BLaER1 (cell line): ENCODE measurements around the gene HOGA1.
"Not testable (repeated sequence)": the region's sequence is repeated elsewhere in the genome, so short reads cannot be mapped to it uniquely, and the experiment has no call there.

Experiments used
- H3K27ac ChIP-seq: shearing (Covaris generic); formaldehyde crosslinking; 2 replicates; pipeline ENCODE4 v1.8.1; 2022
- H3K27me3 ChIP-seq: shearing (Covaris generic); formaldehyde crosslinking; 2 replicates; pipeline ENCODE4 v1.8.1; 2022
- H3K36me3 ChIP-seq: shearing (Covaris generic); formaldehyde crosslinking; 2 replicates; pipeline ENCODE4 v1.8.1; 2022
- H3K4me1 ChIP-seq: shearing (Covaris generic); formaldehyde crosslinking; 2 replicates; pipeline ENCODE4 v1.8.1; 2022
- H3K4me2 ChIP-seq: shearing (Covaris generic); formaldehyde crosslinking; 2 replicates; pipeline ENCODE4 v1.8.1; 2022
- H3K4me3 ChIP-seq: shearing (Covaris generic); formaldehyde crosslinking; 2 replicates; pipeline ENCODE4 v1.8.1; 2022
- H3K9ac ChIP-seq: shearing (Covaris generic); formaldehyde crosslinking; 2 replicates; pipeline ENCODE4 v1.8.1; 2022
- H3K9me3 ChIP-seq: shearing (Covaris generic); formaldehyde crosslinking; 2 replicates; pipeline ENCODE4 v1.8.1; 2022
- H4K20me1 ChIP-seq: shearing (Covaris generic); formaldehyde crosslinking; 2 replicates; pipeline ENCODE4 v1.8.1; 2022
- Cebpa-rat ChIP-seq: shearing (Covaris generic); IDR thresholded peaks from 2 replicates; pipeline ENCODE4 v1.8.1; 2022

The HOGA1 gene

GRCh38 chr10:97648562-97649404 is 64.6 kb downstream of the HOGA1 start:
- Histone ChIP-seq H4K20me1 (no peaks in the 10 kb centered on the region), H3K4me3 (no peak overlapping the region), H3K4me2 (no peak overlapping the region), H3K27me3 (no peaks in the 10 kb centered on the region), H3K9me3 (no peaks in the 10 kb centered on the region), H3K27ac (no peak overlapping the region), H3K36me3 (peaks cover 35% of the 10 kb centered on the region), H3K9ac (no peak overlapping the region), H3K4me1 (no peaks in the 10 kb centered on the region)
- TF ChIP-seq Cebpa-rat = no peak

DNA sequence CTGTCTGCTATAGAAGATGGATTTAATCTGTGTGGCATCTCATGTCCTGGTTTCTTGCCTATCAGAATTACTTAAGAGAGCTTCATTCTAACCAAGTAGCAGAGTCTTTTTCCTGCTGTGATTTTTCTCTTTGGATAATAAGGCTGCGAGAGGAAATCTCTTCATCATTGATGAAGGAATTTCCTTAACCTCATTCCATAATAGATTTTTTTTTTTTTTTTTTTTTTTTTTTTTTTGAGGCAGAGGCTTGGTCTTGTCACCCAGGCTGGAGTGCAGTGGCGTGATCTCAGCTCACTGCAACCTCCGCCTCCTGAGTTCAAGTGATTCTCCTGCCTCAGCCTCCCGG is 65.2 kb downstream of the HOGA1 start:
- H3K27ac ChIP-seq, H4K20me1 ChIP-seq, H3K9me3 ChIP-seq, H3K27me3 ChIP-seq, H3K4me3 ChIP-seq, H3K4me2 ChIP-seq, H3K9ac ChIP-seq, H3K4me1 ChIP-seq: not testable (repeated sequence)
- H3K36me3 ChIP-seq = peaks cover 31% of the 10 kb centered on the region

- no peaks in the 10 kb centered on the region for H3K9me3 ChIP-seq
- H3K9ac ChIP-seq = no peak overlapping the region
- no peaks in the 10 kb centered on the region for H3K4me1 ChIP-seq
- no peaks in the 10 kb centered on the region for H4K20me1 ChIP-seq
- TF ChIP-seq Cebpa-rat = no peak
- peaks cover 29% of the 10 kb centered on the region for H3K36me3 ChIP-seq
- no peak overlapping the region for H3K4me3 ChIP-seq
- no peak overlapping the region for H3K4me2 ChIP-seq
- no peaks in the 10 kb centered on the region for H3K27me3 ChIP-seq
- no peak overlapping the region for H3K27ac ChIP-seq
Observed at GRCh38 chr10:97650726-97651125, 66.5 kb downstream of the HOGA1 start.

DNA sequence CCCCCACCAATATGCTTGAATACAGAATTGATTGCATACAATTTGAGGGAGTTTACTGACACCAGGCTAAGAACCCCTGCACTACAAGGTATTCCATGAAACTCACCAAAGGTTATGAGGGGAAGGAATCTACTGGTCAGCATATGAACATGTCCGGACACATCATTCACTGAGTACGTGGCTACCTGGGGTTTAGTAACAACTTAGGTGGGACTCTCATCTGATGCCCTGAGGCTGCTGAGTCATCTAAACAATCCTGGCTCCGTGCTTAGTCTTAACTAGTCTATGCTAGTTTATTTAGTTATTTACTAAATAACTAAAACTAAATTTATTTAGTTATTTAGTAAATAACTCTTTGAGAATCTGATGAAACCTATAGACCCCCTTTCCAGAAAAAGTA is 67.6 kb downstream of the HOGA1 start:
- H3K4me3 ChIP-seq = no peak overlapping the region
- no peaks in the 10 kb centered on the region for H3K4me1 ChIP-seq
- no peak for TF ChIP-seq Cebpa-rat
- H3K9me3 ChIP-seq = no peaks in the 10 kb centered on the region
- H3K36me3 ChIP-seq = peaks cover 31% of the 10 kb centered on the region
- H3K4me2 ChIP-seq = no peak overlapping the region
- H3K9ac ChIP-seq = no peak overlapping the region
- no peaks in the 10 kb centered on the region for H3K27me3 ChIP-seq
- H3K27ac ChIP-seq = no peak overlapping the region
- H4K20me1 ChIP-seq = no peaks in the 10 kb centered on the region

DNA sequence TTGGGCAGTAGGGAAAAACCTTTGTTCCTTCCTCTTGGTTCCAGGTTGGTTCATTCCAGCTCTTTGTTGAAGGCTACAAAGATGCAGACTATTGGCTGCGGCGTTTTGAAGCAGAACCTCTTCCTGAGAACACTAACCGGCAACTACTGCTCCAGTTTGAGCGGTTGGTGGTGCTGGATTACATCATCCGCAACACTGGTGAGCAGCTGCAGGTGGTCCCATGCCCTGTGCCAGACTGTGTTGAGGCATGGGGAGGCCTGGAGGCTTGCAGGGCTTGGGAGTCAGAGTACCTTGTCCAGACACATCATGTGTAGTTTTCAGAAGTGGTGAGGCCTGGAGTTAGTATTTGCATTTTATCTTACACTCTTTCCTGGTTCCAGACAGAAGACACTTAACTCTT is 72.6 kb downstream of the HOGA1 start:
- TF ChIP-seq Cebpa-rat = no peak
- H3K36me3 ChIP-seq = peaks cover 20% of the 10 kb centered on the region

DNA sequence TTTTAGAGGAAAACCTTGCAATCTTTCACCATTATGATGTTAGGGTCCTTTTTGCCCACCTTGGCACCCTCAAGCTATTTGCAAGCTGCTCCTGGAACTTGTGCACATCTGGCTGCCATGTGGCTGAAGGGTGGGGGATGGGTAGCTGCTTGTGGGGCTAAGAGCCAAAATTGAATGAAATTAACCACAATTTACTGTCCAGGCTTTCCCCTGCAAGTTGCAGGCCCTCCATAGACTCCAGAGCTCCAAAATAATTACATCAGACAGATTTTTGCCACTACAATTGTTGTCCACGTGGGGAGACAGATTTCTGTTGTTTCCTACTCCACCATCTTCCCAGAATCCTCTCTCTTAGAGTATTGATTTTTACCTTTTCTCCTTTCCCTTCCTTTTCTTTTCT is 75.4 kb downstream of the HOGA1 start:
- no peak overlapping the region for H3K27ac ChIP-seq
- no peak overlapping the region for H3K4me3 ChIP-seq
- no peaks in the 10 kb centered on the region for H3K27me3 ChIP-seq
- TF ChIP-seq Cebpa-rat = no peak
- H3K9me3 ChIP-seq = no peaks in the 10 kb centered on the region
- no peaks in the 10 kb centered on the region for H4K20me1 ChIP-seq
- H3K4me2 ChIP-seq = no peak overlapping the region
- H3K36me3 ChIP-seq = 0 out of 2 replicates have a peak, but pooled peaks cover 5% of the 10 kb centered on the region
- no peak overlapping the region for H3K9ac ChIP-seq
- H3K4me1 ChIP-seq = peaks cover 7% of the 10 kb centered on the region; the same call in 1 of the 2 replicates

More for the DNA sequence above, 72.6 kb downstream of the HOGA1 start:
- Histone ChIP-seq H3K4me1 (no peaks in the 10 kb centered on the region), H3K4me2 (no peak overlapping the region), H3K4me3 (no peak overlapping the region), H3K9me3 (no peaks in the 10 kb centered on the region), H3K9ac (no peak overlapping the region), H4K20me1 (no peaks in the 10 kb centered on the region), H3K27me3 (no peaks in the 10 kb centered on the region), H3K27ac (no peak overlapping the region)
